ENCODE data around the gene MZT2A. TPM values are rescaled to one million over a fixed set of nuclear protein-coding genes. Genes with fewer than 3 reads are reported as not detected.
"Not testable (repeated sequence)": the region's sequence is repeated elsewhere in the genome, so short reads cannot be mapped to it uniquely, and the experiment has no call there.

MZT2A gene
- total RNA-seq, 2 experiments from 2014 or later, result 158 to 162 TPM

- Mint-ChIP-seq H3K9me3 (no peaks in the 10 kb centered on the region), H3K4me3 (no peak overlapping the region), H3K4me1 (ENCODE audit: low read depth) (no peaks in the 10 kb centered on the region), H3K27ac (no peak overlapping the region), H3K36me3 (ENCODE audit: low read depth) (peaks cover 14% of the 10 kb centered on the region), H3K27me3 (no peaks in the 10 kb centered on the region)
- intact Hi-C loops (cut with micrococcal nuclease), result no loop called here
- DNase-seq, result no peak
- CTCF ChIA-PET, result no interaction called here
- ATAC-seq, result no peak
- POLR2A ChIA-PET, result no interaction called here
- TF ChIP-seq CTCF (IDR thresholded peaks at IDR 0.05), result no peak
Measured at GRCh38 chr2:131520526-131520925, 28.3 kb upstream of the MZT2A start.

GRCh38 chr2:131519871-131520470, 27.8 kb upstream of the MZT2A start:
- H3K4me1 Mint-ChIP-seq (ENCODE audit: low read depth); DNase-seq; H3K27me3 Mint-ChIP-seq; ATAC-seq; POLR2A ChIA-PET; CTCF ChIA-PET; intact Hi-C loops (cut with micrococcal nuclease); H3K9me3 Mint-ChIP-seq; H3K27ac Mint-ChIP-seq; H3K4me3 Mint-ChIP-seq: not testable (repeated sequence)
- H3K36me3 Mint-ChIP-seq (ENCODE audit: low read depth), result peaks cover 14% of the 10 kb centered on the region

GRCh38 chr2:131519466-131519865, 27.3 kb upstream of the MZT2A start:
- H3K27me3 Mint-ChIP-seq, result no peaks in the 10 kb centered on the region
- peaks cover 14% of the 10 kb centered on the region for H3K36me3 Mint-ChIP-seq (ENCODE audit: low read depth)

GRCh38 chr2:131518531-131518930, 26.3 kb upstream of the MZT2A start:
- ATAC-seq; POLR2A ChIA-PET; H3K27ac Mint-ChIP-seq; H3K27me3 Mint-ChIP-seq; H3K4me3 Mint-ChIP-seq; CTCF ChIA-PET; H3K4me1 Mint-ChIP-seq (ENCODE audit: low read depth); intact Hi-C loops (cut with micrococcal nuclease); DNase-seq; H3K9me3 Mint-ChIP-seq: not testable (repeated sequence)
- peaks cover 20% of the 10 kb centered on the region for H3K36me3 Mint-ChIP-seq (ENCODE audit: low read depth)

More at GRCh38 chr2:131519466-131519865, 27.3 kb upstream of the MZT2A start:
- ATAC-seq (no peak), DNase-seq (no peak)
- TF ChIP-seq CTCF (IDR thresholded peaks at IDR 0.05), result no peak
- intact Hi-C loops (cut with micrococcal nuclease), result no loop called here
- peaks cover 3% of the 10 kb centered on the region for H3K4me1 Mint-ChIP-seq (ENCODE audit: low read depth)
- no peak overlapping the region for H3K27ac Mint-ChIP-seq
- H3K4me3 Mint-ChIP-seq, result no peak overlapping the region
- ChIA-PET CTCF (interaction anchor here (0.7 kb wide), 1 partner anchor 27 kb away, joined by 3 read pairs; no protein-coding TSS in a partner anchor), POLR2A (no interaction called here)
- H3K9me3 Mint-ChIP-seq, result no peaks in the 10 kb centered on the region

GRCh38 chr2:131517856-131518255, 25.7 kb upstream of the MZT2A start:
- CTCF ChIA-PET, H3K4me3 Mint-ChIP-seq: not testable (repeated sequence)
- H3K36me3 Mint-ChIP-seq (ENCODE audit: low read depth), result peaks cover 20% of the 10 kb centered on the region

GRCh38 chr2:131517106-131517831, 25.1 kb upstream of the MZT2A start:
- intact Hi-C loops (cut with micrococcal nuclease), result no loop called here
- Mint-ChIP-seq H3K4me3 (no peak overlapping the region), H3K9me3 (no peaks in the 10 kb centered on the region), H3K27ac (no peak overlapping the region), H3K4me1 (ENCODE audit: low read depth) (peaks cover 6% of the 10 kb centered on the region), H3K27me3 (no peaks in the 10 kb centered on the region), H3K36me3 (ENCODE audit: low read depth) (peaks cover 18% of the 10 kb centered on the region)
- ChIA-PET CTCF (no interaction called here), POLR2A (no interaction called here)
- ATAC-seq (no peak), DNase-seq (no peak)
- TF ChIP-seq CTCF (IDR thresholded peaks at IDR 0.05), result no peak

More at GRCh38 chr2:131517856-131518255, 25.7 kb upstream of the MZT2A start:
- DNase-seq; ATAC-seq; H3K27me3 Mint-ChIP-seq; H3K4me1 Mint-ChIP-seq (ENCODE audit: low read depth); POLR2A ChIA-PET; intact Hi-C loops (cut with micrococcal nuclease); H3K27ac Mint-ChIP-seq; H3K9me3 Mint-ChIP-seq: not testable (repeated sequence)

GRCh38 chr2:131516621-131517020, 24.4 kb upstream of the MZT2A start:
- H3K4me3 Mint-ChIP-seq, H3K27ac Mint-ChIP-seq, CTCF ChIA-PET: not testable (repeated sequence)

More at GRCh38 chr2:131516621-131517020, 24.4 kb upstream of the MZT2A start:
- DNase-seq; H3K4me1 Mint-ChIP-seq (ENCODE audit: low read depth); ATAC-seq; intact Hi-C loops (cut with micrococcal nuclease); H3K27me3 Mint-ChIP-seq; POLR2A ChIA-PET; H3K9me3 Mint-ChIP-seq: not testable (repeated sequence)
- H3K36me3 Mint-ChIP-seq (ENCODE audit: low read depth), result peaks cover 16% of the 10 kb centered on the region

All from activated CD8-positive, alpha-beta T cell treated with anti-CD3 and anti-CD28 coated beads for 36 hours (primary cell).